SK-N-MC (cell line): ENCODE data around the gene DBI.

ENCODE experiments used
- DNase-seq: peaks from one replicate; pipeline ENCODE4 v3.0.0-alpha.2; 2011; ENCODE audit warnings: low read depth, low spot score
- H3K27ac ChIP-seq: fragments of 200-600 bp; sonication (generic); 2 replicates; pipeline ENCODE4 v1.5.1; 2016; ENCODE audit warnings: mixed run types
- H3K36me3 ChIP-seq: fragments of 200-600 bp; sonication (generic); 2 replicates; pipeline ENCODE4 v1.6.1; 2017; ENCODE audit warnings: antibody characterized with exemption, low read length, mixed read lengths; ENCODE audit not compliant: insufficient read depth
- H3K4me3 ChIP-seq: fragments of 200-600 bp; sonication (generic); 2 replicates; pipeline ENCODE4 v1.5.1; 2016
- H3K9ac ChIP-seq: fragments of 200-600 bp; sonication (generic); 2 replicates; pipeline ENCODE4 v1.8.0; 2017; ENCODE audit warnings: mixed run types, mixed read lengths; ENCODE audit not compliant: insufficient read length
- H3K9me3 ChIP-seq: fragments of 200-600 bp; sonication (generic); 2 replicates; pipeline ENCODE4 v1.6.1; 2017; ENCODE audit warnings: low read depth, mild to moderate bottlenecking, antibody characterized with exemption, low read length, moderate library complexity, mixed read lengths
- EZH2 ChIP-seq: fragments of 200-600 bp; sonication (generic); IDR thresholded peaks from one replicate; pipeline ENCODE4 v1.6.1; 2017; ENCODE audit warnings: antibody characterized with exemption
- FOXP2 ChIP-seq: optimal IDR thresholded peaks from 2 replicates; pipeline ENCODE3; 2011; ENCODE audit warnings: mild to moderate bottlenecking, moderate library complexity; ENCODE audit not compliant: insufficient read depth; ENCODE audit errors: extremely low read length, control extremely low read depth
- POLR2AphosphoS5 ChIP-seq: IDR thresholded peaks from 2 replicates; pipeline ENCODE4 v1.6.1; 2012; ENCODE audit warnings: mild to moderate bottlenecking, low read depth, low read length, borderline replicate concordance

DBI gene

GRCh38 chr2:119409506-119409905 is 42.7 kb downstream of the DBI start:
- Histone ChIP-seq H3K27ac (no peak overlapping the region), H3K9ac (no peak overlapping the region), H3K4me3 (no peak overlapping the region), H3K36me3 (no peaks in the 10 kb centered on the region), H3K9me3 (no peaks in the 10 kb centered on the region)
- no peak for DNase-seq
- TF ChIP-seq FOXP2, result no peak
- no peak for TF ChIP-seq POLR2AphosphoS5
- no peak for TF ChIP-seq EZH2

- no peak for TF ChIP-seq EZH2
- no peak for TF ChIP-seq POLR2AphosphoS5
- no peak for TF ChIP-seq FOXP2
- Histone ChIP-seq H3K9ac (no peak overlapping the region), H3K9me3 (no peaks in the 10 kb centered on the region), H3K36me3 (no peaks in the 10 kb centered on the region), H3K27ac (peak overlapping the region; percentile 58; the same call in 1 of the 2 replicates), H3K4me3 (no peak overlapping the region)
- no peak for DNase-seq
These were observed 48.1 kb downstream of the DBI start for GRCh38 chr2:119414894-119415293.

GRCh38 chr2:119415630-119416029 is 48.9 kb downstream of the DBI start:
- no peak for DNase-seq
- TF ChIP-seq EZH2, result no peak
- no peak for TF ChIP-seq POLR2AphosphoS5
- TF ChIP-seq FOXP2, result no peak
- H3K36me3 ChIP-seq, result no peaks in the 10 kb centered on the region
- H3K4me3 ChIP-seq, result no peak overlapping the region
- no peak overlapping the region for H3K9ac ChIP-seq
- no peak overlapping the region for H3K27ac ChIP-seq
- H3K9me3 ChIP-seq, result no peaks in the 10 kb centered on the region

- DNase-seq, result no peak
- Histone ChIP-seq H3K27ac (no peak overlapping the region), H3K9me3 (no peaks in the 10 kb centered on the region), H3K4me3 (no peak overlapping the region), H3K9ac (no peak overlapping the region), H3K36me3 (no peaks in the 10 kb centered on the region)
- no peak for TF ChIP-seq POLR2AphosphoS5
- no peak for TF ChIP-seq EZH2
- no peak for TF ChIP-seq FOXP2
These were observed 49.6 kb downstream of the DBI start for GRCh38 chr2:119416299-119416923.

- no peaks in the 10 kb centered on the region for H3K36me3 ChIP-seq
- H3K4me3 ChIP-seq, result no peak overlapping the region
- H3K27ac ChIP-seq, result no peak overlapping the region
- no peaks in the 10 kb centered on the region for H3K9me3 ChIP-seq
- no peak overlapping the region for H3K9ac ChIP-seq
- TF ChIP-seq EZH2, result no peak
- TF ChIP-seq FOXP2, result no peak
- no peak for DNase-seq
These were observed 51.1 kb downstream of the DBI start for GRCh38 chr2:119417908-119418307.

GRCh38 chr2:119419065-119419464 is 52.3 kb downstream of the DBI start:
- DNase-seq, result no peak
- H3K27ac ChIP-seq, result no peak overlapping the region
- TF ChIP-seq FOXP2 (no peak), POLR2AphosphoS5 (no peak), EZH2 (no peak)
- no peaks in the 10 kb centered on the region for H3K36me3 ChIP-seq
- H3K9ac ChIP-seq, result no peak overlapping the region
- no peak overlapping the region for H3K4me3 ChIP-seq
- H3K9me3 ChIP-seq, result no peaks in the 10 kb centered on the region

- Histone ChIP-seq H3K9ac (no peak overlapping the region), H3K27ac (no peak overlapping the region), H3K36me3 (no peaks in the 10 kb centered on the region), H3K9me3 (no peaks in the 10 kb centered on the region), H3K4me3 (no peak overlapping the region)
- no peak for DNase-seq
- TF ChIP-seq EZH2 (no peak), POLR2AphosphoS5 (no peak), FOXP2 (no peak)
These were observed 53.2 kb downstream of the DBI start for GRCh38 chr2:119419803-119420508.

- Histone ChIP-seq H3K9me3 (no peaks in the 10 kb centered on the region), H3K27ac (no peak overlapping the region), H3K36me3 (no peaks in the 10 kb centered on the region), H3K9ac (no peak overlapping the region), H3K4me3 (no peak overlapping the region)
- no peak for DNase-seq
- TF ChIP-seq POLR2AphosphoS5 (no peak), EZH2 (no peak), FOXP2 (no peak)
These were observed 54.5 kb downstream of the DBI start for GRCh38 chr2:119421304-119421703.

GRCh38 chr2:119421741-119422140 is 55.0 kb downstream of the DBI start:
- TF ChIP-seq EZH2 (no peak), POLR2AphosphoS5 (no peak), FOXP2 (no peak)
- DNase-seq, result no peak
- H3K9me3 ChIP-seq, result no peaks in the 10 kb centered on the region
- no peak overlapping the region for H3K9ac ChIP-seq
- H3K4me3 ChIP-seq, result no peak overlapping the region
- no peaks in the 10 kb centered on the region for H3K36me3 ChIP-seq
- no peak overlapping the region for H3K27ac ChIP-seq
